ENCODE measurements around the gene CHRM4.
A peak's percentile ranks its signal among the peaks of the same experiment; 100 is the strongest.

Gene CHRM4

DNA sequence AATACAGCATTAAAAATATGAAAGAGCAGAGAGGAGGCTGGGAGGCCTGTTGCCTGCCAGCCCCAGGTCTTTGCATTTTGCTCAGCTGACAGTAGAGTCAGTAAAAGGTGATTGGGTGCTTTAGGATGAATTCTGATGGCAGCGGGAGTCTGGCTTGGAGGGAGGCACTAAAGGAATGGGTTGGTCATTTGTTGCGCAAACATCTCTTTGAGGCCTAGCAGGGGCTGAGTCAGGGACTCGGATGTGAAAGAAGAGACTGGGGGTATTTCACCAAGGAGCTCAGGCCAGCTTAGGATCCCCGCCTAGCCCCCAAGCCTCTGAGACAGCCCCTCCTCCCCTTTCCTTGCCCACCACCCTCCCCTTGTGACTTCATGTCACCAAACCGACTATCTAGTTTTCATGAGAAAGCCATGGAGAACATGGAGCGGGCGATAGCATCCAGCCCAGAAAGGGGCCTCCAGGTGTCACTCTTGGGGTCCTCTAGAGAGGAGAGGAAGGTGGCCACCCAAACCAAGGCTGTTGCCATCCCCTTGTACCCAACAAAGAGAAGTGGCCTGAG is 34.6 kb downstream of the CHRM4 start:
- no peak overlapping the region for H3K4me3 ChIP-seq (ENCODE audit: low read depth, low read length)
- H3K9ac ChIP-seq (ENCODE audit: low read length), result no peak overlapping the region
- H3K27ac ChIP-seq (ENCODE audit: low read depth, low read length), result no peak overlapping the region
- no peaks in the 10 kb centered on the region for H3K9me3 ChIP-seq (ENCODE audit: control insufficient read depth, insufficient read depth, low read depth, low read length)
- H3K4me1 ChIP-seq (ENCODE audit: control insufficient read depth, insufficient read depth, low read length), result peaks cover 51% of the 10 kb centered on the region
- H3K36me3 ChIP-seq (ENCODE audit: control insufficient read depth, insufficient read depth, low read length), result no peaks in the 10 kb centered on the region
- no peaks in the 10 kb centered on the region for H3K27me3 ChIP-seq (ENCODE audit: control insufficient read depth, insufficient read depth, low read length)

- Histone ChIP-seq H3K4me1 (ENCODE audit: control insufficient read depth, insufficient read depth, low read length) (peaks cover 63% of the 10 kb centered on the region), H3K27ac (ENCODE audit: low read depth, low read length) (no peak overlapping the region), H3K4me3 (ENCODE audit: low read depth, low read length) (no peak overlapping the region), H3K27me3 (ENCODE audit: control insufficient read depth, insufficient read depth, low read length) (no peaks in the 10 kb centered on the region), H3K36me3 (ENCODE audit: control insufficient read depth, insufficient read depth, low read length) (no peaks in the 10 kb centered on the region), H3K9me3 (ENCODE audit: control insufficient read depth, insufficient read depth, low read depth, low read length) (no peaks in the 10 kb centered on the region), H3K9ac (ENCODE audit: low read length) (no peak overlapping the region)
Measured at GRCh38 chr11:46353698-46354097, 37.9 kb downstream of the CHRM4 start.

DNA sequence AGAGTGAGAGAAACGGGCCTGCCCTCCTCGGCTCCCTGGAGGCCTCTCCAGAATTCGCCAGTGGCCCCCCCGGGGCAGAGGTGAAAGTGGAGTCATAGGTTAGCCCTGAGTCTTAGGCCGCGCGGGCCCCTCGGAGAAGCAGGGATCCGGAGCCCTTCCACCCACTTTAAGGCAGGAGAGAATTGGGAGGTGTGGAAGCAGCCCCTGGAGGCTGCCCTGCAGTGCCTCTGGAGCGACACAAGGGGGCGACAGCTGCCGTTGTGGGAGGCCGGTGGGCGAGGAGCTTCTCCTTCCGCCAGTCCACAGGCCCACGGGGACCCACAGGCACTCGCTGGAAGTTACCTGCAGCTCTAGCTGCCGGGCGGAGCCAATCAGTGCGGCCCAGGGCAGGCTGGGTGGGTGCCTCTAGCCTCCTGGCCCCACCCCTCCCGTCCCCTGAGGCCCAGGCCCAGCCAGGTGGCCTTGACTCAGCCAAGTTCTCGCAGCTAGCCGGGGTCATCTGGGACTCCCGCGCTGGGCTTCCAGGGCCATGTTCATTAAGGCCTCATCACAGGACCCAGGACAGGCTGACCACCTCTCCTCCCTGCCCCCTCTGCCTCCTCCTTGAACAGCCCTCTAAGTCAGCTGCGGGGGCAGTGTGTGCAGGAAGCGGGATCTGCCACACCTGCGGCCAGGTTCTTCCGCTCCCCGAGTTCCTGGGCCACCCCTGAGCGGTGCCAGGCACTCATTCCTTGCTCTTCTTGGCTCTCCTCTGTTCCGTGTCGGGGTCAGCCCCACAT is 39.3 kb downstream of the CHRM4 start:
- H3K9ac ChIP-seq (ENCODE audit: low read length), result peak overlapping the region; percentile 9
- no peak overlapping the region for H3K27ac ChIP-seq (ENCODE audit: low read depth, low read length)
- no peaks in the 10 kb centered on the region for H3K9me3 ChIP-seq (ENCODE audit: control insufficient read depth, insufficient read depth, low read depth, low read length)
- H3K4me1 ChIP-seq (ENCODE audit: control insufficient read depth, insufficient read depth, low read length), result peaks cover 65% of the 10 kb centered on the region
- no peaks in the 10 kb centered on the region for H3K36me3 ChIP-seq (ENCODE audit: control insufficient read depth, insufficient read depth, low read length)
- peak overlapping the region; percentile 31; the same call in 1 of the 2 replicates for H3K4me3 ChIP-seq (ENCODE audit: low read depth, low read length)
- H3K27me3 ChIP-seq (ENCODE audit: control insufficient read depth, insufficient read depth, low read length), result no peaks in the 10 kb centered on the region

GRCh38 chr11:46351606-46352005 is 40.0 kb downstream of the CHRM4 start:
- no peaks in the 10 kb centered on the region for H3K9me3 ChIP-seq (ENCODE audit: control insufficient read depth, insufficient read depth, low read depth, low read length)
- no peaks in the 10 kb centered on the region for H3K36me3 ChIP-seq (ENCODE audit: control insufficient read depth, insufficient read depth, low read length)
- no peak overlapping the region for H3K27ac ChIP-seq (ENCODE audit: low read depth, low read length)
- peaks cover 4% of the 10 kb centered on the region for H3K27me3 ChIP-seq (ENCODE audit: control insufficient read depth, insufficient read depth, low read length)
- H3K9ac ChIP-seq (ENCODE audit: low read length), result peak overlapping the region; percentile 9
- peaks cover 63% of the 10 kb centered on the region for H3K4me1 ChIP-seq (ENCODE audit: control insufficient read depth, insufficient read depth, low read length)
- H3K4me3 ChIP-seq (ENCODE audit: low read depth, low read length), result peak overlapping the region; percentile 31; the same call in 1 of the 2 replicates

DNA sequence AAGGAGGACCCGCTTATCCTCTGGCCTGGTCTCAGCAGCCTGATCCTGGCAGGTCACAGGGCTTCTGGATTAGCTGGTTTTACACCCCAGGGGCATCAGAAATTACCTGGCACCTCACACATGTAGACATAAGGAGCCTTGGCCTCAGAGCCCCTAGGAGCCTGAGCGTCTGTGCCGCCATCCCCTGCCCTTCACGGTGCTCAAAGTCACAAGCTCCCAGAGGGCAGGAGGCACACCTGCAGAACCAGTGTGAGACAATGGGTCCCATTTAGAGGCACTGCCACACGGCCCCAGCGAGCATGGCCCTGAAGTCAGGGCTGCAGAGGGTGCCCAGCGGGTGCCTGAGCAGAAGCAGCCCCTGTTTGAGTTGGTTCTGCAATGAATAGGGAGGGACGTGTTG is 40.4 kb downstream of the CHRM4 start:
- Histone ChIP-seq H3K4me3 (ENCODE audit: low read depth, low read length) (no peak overlapping the region), H3K9me3 (ENCODE audit: control insufficient read depth, insufficient read depth, low read depth, low read length) (no peaks in the 10 kb centered on the region), H3K9ac (ENCODE audit: low read length) (no peak overlapping the region), H3K27ac (ENCODE audit: low read depth, low read length) (no peak overlapping the region), H3K36me3 (ENCODE audit: control insufficient read depth, insufficient read depth, low read length) (no peaks in the 10 kb centered on the region), H3K4me1 (ENCODE audit: control insufficient read depth, insufficient read depth, low read length) (peaks cover 63% of the 10 kb centered on the region), H3K27me3 (ENCODE audit: control insufficient read depth, insufficient read depth, low read length) (peaks cover 9% of the 10 kb centered on the region)

GRCh38 chr11:46350695-46351094 is 40.9 kb downstream of the CHRM4 start:
- no peak overlapping the region for H3K27ac ChIP-seq (ENCODE audit: low read depth, low read length)
- no peaks in the 10 kb centered on the region for H3K36me3 ChIP-seq (ENCODE audit: control insufficient read depth, insufficient read depth, low read length)
- peaks cover 12% of the 10 kb centered on the region for H3K27me3 ChIP-seq (ENCODE audit: control insufficient read depth, insufficient read depth, low read length)
- no peak overlapping the region for H3K4me3 ChIP-seq (ENCODE audit: low read depth, low read length)
- peaks cover 66% of the 10 kb centered on the region for H3K4me1 ChIP-seq (ENCODE audit: control insufficient read depth, insufficient read depth, low read length)
- no peak overlapping the region for H3K9ac ChIP-seq (ENCODE audit: low read length)
- no peaks in the 10 kb centered on the region for H3K9me3 ChIP-seq (ENCODE audit: control insufficient read depth, insufficient read depth, low read depth, low read length)

GRCh38 chr11:46348566-46349401 is 42.8 kb downstream of the CHRM4 start:
- Histone ChIP-seq H3K4me1 (ENCODE audit: control insufficient read depth, insufficient read depth, low read length) (peaks cover 79% of the 10 kb centered on the region), H3K27ac (ENCODE audit: low read depth, low read length) (no peak overlapping the region), H3K4me3 (ENCODE audit: low read depth, low read length) (peak overlapping the region; percentile 93), H3K9ac (ENCODE audit: low read length) (peak overlapping the region; percentile 76), H3K27me3 (ENCODE audit: control insufficient read depth, insufficient read depth, low read length) (peaks cover 12% of the 10 kb centered on the region), H3K9me3 (ENCODE audit: control insufficient read depth, insufficient read depth, low read depth, low read length) (no peaks in the 10 kb centered on the region), H3K36me3 (ENCODE audit: control insufficient read depth, insufficient read depth, low read length) (no peaks in the 10 kb centered on the region)

- Histone ChIP-seq H3K4me1 (ENCODE audit: control insufficient read depth, insufficient read depth, low read length) (peaks cover 79% of the 10 kb centered on the region), H3K4me3 (ENCODE audit: low read depth, low read length) (peak overlapping the region; percentile 93), H3K27ac (ENCODE audit: low read depth, low read length) (no peak overlapping the region), H3K27me3 (ENCODE audit: control insufficient read depth, insufficient read depth, low read length) (peaks cover 12% of the 10 kb centered on the region), H3K9me3 (ENCODE audit: control insufficient read depth, insufficient read depth, low read depth, low read length) (no peaks in the 10 kb centered on the region), H3K36me3 (ENCODE audit: control insufficient read depth, insufficient read depth, low read length) (no peaks in the 10 kb centered on the region), H3K9ac (ENCODE audit: low read length) (peak overlapping the region; percentile 76)
Measured at GRCh38 chr11:46347637-46348311, 43.8 kb downstream of the CHRM4 start.

DNA sequence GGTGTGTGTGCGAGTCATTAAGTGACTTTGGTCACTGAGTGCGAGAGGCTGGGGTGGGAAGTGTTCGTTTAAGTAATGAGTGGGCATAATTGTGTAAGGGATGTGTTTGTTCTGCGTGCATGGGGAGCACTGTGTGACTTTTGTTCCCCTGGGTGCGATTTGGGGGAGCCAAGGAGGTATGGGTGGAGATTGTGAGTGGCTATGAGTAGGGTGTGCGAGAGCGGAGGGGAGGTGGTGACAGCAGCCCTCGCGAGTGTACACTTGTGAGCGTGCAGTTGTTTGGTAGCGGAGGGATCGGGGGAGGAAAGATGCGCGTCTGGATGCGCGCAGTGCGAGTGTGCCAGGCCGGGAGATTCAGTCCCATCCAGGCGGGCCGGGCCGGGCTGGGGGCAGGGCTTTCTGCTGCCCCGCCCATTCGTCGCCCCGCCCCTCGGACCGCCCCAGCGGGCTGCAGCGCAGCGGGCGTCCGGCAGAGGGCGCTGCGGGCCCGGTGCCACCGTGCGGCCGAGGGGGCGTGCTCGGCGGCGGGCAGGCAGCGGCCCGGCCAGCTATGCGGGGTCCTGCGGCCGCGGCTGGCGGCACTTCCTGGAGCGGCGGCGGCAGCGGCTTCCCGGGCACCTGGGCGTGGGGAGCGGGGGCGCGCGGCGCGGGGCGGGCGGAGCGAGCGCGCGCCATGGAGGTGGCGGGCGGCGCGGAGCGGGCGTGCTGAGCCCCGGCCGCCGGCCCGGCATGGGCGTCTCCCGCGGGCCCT is 44.5 kb downstream of the CHRM4 start, which contains the start of gene DGKZ:
Gene DGKZ, plus strand, starts transcription at position 578 of the 751 bp plus-strand sequence. CDS start 197 bp downstream, outside the sequence.
- Histone ChIP-seq H3K9me3 (ENCODE audit: control insufficient read depth, insufficient read depth, low read depth, low read length) (no peaks in the 10 kb centered on the region), H3K9ac (ENCODE audit: low read length) (peak within 1 kb of the TSS; percentile 76), H3K4me3 (ENCODE audit: low read depth, low read length) (peak within 1 kb of the TSS; percentile 93), H3K36me3 (ENCODE audit: control insufficient read depth, insufficient read depth, low read length) (no peaks in the 10 kb centered on the region), H3K27me3 (ENCODE audit: control insufficient read depth, insufficient read depth, low read length) (peaks cover 12% of the 10 kb centered on the region), H3K27ac (ENCODE audit: low read depth, low read length) (no peak within 1 kb of the TSS), H3K4me1 (ENCODE audit: control insufficient read depth, insufficient read depth, low read length) (peaks cover 80% of the 10 kb centered on the region)

DNA sequence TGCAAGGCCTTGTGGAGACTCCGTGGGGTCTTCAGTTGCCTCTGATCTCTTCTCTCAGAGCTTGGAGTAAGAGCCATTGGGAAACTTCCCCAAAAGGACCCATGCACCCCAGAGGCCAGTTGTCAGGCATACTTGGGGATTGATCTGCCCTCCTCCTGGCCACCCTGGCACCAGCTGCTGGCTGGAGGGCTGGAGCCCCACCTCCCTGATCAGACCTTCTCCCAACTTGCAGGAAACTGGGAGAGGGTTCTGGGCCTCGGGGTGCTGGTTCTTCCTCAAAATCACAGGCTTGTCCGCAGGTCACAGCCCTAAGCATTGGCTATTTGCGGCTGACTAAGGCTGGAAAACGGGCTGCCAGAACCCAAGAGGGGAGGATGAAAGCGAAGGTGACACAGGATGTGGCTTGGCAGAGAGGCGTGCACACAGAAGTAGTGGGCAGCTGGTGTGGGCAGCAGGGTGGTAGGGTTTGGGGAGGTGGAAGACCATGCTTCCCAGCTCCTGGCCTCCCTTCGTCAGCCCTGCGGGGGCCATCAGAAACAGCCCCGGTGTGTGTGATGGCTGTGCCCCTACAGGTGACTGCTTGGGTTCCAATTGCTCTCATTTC is 45.6 kb downstream of the CHRM4 start:
- H3K27ac ChIP-seq (ENCODE audit: low read depth, low read length), result no peak overlapping the region
- H3K9ac ChIP-seq (ENCODE audit: low read length), result no peak overlapping the region
- no peaks in the 10 kb centered on the region for H3K36me3 ChIP-seq (ENCODE audit: control insufficient read depth, insufficient read depth, low read length)
- peaks cover 80% of the 10 kb centered on the region for H3K4me1 ChIP-seq (ENCODE audit: control insufficient read depth, insufficient read depth, low read length)
- H3K27me3 ChIP-seq (ENCODE audit: control insufficient read depth, insufficient read depth, low read length), result peaks cover 12% of the 10 kb centered on the region
- H3K4me3 ChIP-seq (ENCODE audit: low read depth, low read length), result peak overlapping the region; percentile 51; the same call in 1 of the 2 replicates
- no peaks in the 10 kb centered on the region for H3K9me3 ChIP-seq (ENCODE audit: control insufficient read depth, insufficient read depth, low read depth, low read length)
